Transverse colon (tissue), 4 donors: ENCODE results near the gene KRT80. TPM values are rescaled to one million over a fixed set of nuclear protein-coding genes. Genes with fewer than 3 reads are reported as not detected.

Source experiments
- DNase-seq: peaks from one replicate; pipeline ENCODE4 v3.0.0-alpha.2; 2019
- H3K27ac ChIP-seq, 4 donors: fragments of 200-600 bp; sonication (generic); 2 replicates each; pipeline ENCODE4 v1.5.1; 2016 to 2018; ENCODE audit warnings: inconsistent platforms in 4 of 4
- H3K27me3 ChIP-seq: fragments of 200-600 bp; sonication (generic); 2 replicates; pipeline ENCODE4 v1.5.1; 2017; ENCODE audit warnings: inconsistent platforms
- H3K36me3 ChIP-seq, 4 donors: fragments of 200-600 bp; sonication (generic); 2 replicates each; pipeline ENCODE4 v1.5.1; 2017 to 2019; ENCODE audit warnings: inconsistent platforms in 4 of 4
- H3K4me1 ChIP-seq, 4 donors: fragments of 200-600 bp; sonication (generic); 2 replicates each; pipeline ENCODE4 v1.5.1; 2017 to 2020; ENCODE audit warnings: inconsistent platforms in 4 of 4
- H3K4me3 ChIP-seq, 4 donors: fragments of 200-600 bp; sonication (generic); 1 replicate in 1 of 4; 2 replicates in 3 of 4; pipeline versions ENCODE4 v1.5.1 to v1.6.1; 2017 to 2019; ENCODE audit warnings: inconsistent platforms in 4 of 4
- H3K9me3 ChIP-seq, 2 donors: fragments of 200-600 bp; sonication (generic); 2 replicates each; pipeline ENCODE4 v1.5.1; 2017 to 2019; ENCODE audit warnings: inconsistent platforms in 2 of 2
- EP300 ChIP-seq: sonication (generic); formaldehyde crosslinking; IDR thresholded peaks from one replicate; pipeline ENCODE4 v1.6.1; 2017; ENCODE audit warnings: antibody characterized with exemption, low read depth
- POLR2A ChIP-seq: fragments of 450-650 bp; IDR thresholded peaks from one replicate; pipeline ENCODE4 v1.6.1; 2016; ENCODE audit warnings: antibody characterized with exemption, mild to moderate bottlenecking, moderate library complexity
- POLR2AphosphoS5 ChIP-seq, 3 donors: sonication (generic); formaldehyde crosslinking; IDR thresholded peaks; one replicate each; pipeline ENCODE4 v1.6.1; 2016; ENCODE audit warnings: antibody characterized with exemption in 3 of 3
- WGBS, 2 donors: methylation state at CpG; one replicate each; pipeline ENCODE4 v1.1.5; 2018; ENCODE audit warnings: low coverage in 1 of 2; 5-methylcytosine and 5-hydroxymethylcytosine counted together
- in situ Hi-C, 4 donors: fragments of 200-750 bp; cut with MboI; loops; one replicate each; pipeline versions ENCODE4 v1.15.0 to v1.15.1; 2017; ENCODE audit warnings: low sequenced_read_pairs in 3 of 4, low pct_ligation_motif_present in 1 of 4, low pct_unique_long_range_greater_than_20kb in 1 of 4
- intact Hi-C: fragments of 100-400 bp; cut with DNase I; formaldehyde crosslinking; loops from one replicate; pipeline ENCODE4 v1.15.1; 2023; ENCODE audit warnings: low total_unique reads
- total RNA-seq, 4 donors: library from RNA; depleted of rRNA; stranded (reverse); fragments of >200 nt; gene quantifications; one replicate each; pipeline ENCODE4 v1.1.0, GENCODE V29; 2016
- TF ChIP-seq, protein P1 (sequence below), 5 experiments: fragments of 200-600 bp in 3 of 5; fragments of 450-650 bp in 2 of 5; sonication (generic) in 3 of 5; IDR thresholded peaks; 1 replicate in 2 of 5; 2 replicates in 3 of 5; pipeline ENCODE4 v1.5.1; 2016 to 2017; ENCODE audit warnings: antibody characterized with exemption in 5 of 5, inconsistent platforms in 3 of 5, mild to moderate bottlenecking in 2 of 5, moderate library complexity in 1 of 5

Gene KRT80
- total RNA-seq, 4 donors from 2014 or later = 0.14 TPM; not detected in 3

DNA sequence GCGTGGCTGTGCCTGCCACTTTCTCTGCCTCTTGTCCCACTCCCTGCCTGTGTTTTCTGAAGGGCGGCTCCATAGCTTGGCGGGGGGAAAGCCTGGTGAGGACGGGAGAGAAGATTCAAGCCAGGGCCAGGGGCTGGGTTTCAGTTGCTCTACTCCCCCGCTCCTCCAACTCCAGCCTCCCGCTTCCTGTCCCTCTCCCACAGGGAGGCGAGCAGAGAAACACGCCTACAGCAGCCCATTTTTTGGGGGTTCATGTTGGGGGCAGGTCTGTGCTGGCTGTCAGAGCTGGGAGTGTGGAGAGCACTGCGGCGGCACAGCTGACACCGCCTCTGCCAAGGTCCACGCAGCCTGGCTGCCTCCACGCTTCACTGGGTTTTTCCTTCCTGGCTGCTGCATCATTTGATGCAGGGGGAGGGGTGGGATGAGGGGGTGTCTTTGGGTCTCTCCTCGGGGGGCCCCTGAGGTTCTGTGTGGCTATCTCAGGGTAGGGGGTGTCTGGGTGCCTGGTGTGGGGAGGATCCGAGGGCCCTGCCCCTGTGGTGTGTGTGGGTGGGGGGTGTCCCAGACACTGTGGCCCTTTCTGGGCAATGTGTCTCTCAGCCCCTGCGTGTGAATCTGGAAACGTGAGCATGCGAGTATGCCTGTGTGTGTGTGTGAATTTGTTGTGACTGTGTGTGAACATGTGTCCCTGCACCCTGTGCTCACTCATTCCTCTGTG, 10.7 kb upstream of the KRT80 start:
- TF ChIP-seq POLR2A (no peak), POLR2AphosphoS5 (IDR thresholded peaks at IDR 0.05) (no peak), EP300 (no peak)
- TF ChIP-seq, protein P1, sequence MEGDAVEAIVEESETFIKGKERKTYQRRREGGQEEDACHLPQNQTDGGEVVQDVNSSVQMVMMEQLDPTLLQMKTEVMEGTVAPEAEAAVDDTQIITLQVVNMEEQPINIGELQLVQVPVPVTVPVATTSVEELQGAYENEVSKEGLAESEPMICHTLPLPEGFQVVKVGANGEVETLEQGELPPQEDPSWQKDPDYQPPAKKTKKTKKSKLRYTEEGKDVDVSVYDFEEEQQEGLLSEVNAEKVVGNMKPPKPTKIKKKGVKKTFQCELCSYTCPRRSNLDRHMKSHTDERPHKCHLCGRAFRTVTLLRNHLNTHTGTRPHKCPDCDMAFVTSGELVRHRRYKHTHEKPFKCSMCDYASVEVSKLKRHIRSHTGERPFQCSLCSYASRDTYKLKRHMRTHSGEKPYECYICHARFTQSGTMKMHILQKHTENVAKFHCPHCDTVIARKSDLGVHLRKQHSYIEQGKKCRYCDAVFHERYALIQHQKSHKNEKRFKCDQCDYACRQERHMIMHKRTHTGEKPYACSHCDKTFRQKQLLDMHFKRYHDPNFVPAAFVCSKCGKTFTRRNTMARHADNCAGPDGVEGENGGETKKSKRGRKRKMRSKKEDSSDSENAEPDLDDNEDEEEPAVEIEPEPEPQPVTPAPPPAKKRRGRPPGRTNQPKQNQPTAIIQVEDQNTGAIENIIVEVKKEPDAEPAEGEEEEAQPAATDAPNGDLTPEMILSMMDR (IDR thresholded peaks at IDR 0.05) = no peak
- peaks cover 0 to 4% (median 0%) of the 10 kb centered on the region in 4 donors for H3K4me1 ChIP-seq
- no peak overlapping the region for H3K4me3 ChIP-seq
- no peak overlapping the region for H3K27ac ChIP-seq
- in situ Hi-C loops (no loop called here), intact Hi-C loops (no loop called here)
- no peaks in the 10 kb centered on the region for H3K9me3 ChIP-seq
- WGBS, 2 donors = 52% methylated on average over 18 of the region's 18 CpGs; no CpG with 5 or more reads in 1 of the 2 donors
- no peak for DNase-seq
- H3K27me3 ChIP-seq = no peaks in the 10 kb centered on the region
- no peaks in the 10 kb centered on the region for H3K36me3 ChIP-seq

- TF ChIP-seq EP300 (no peak), POLR2AphosphoS5 (IDR thresholded peaks at IDR 0.05) (no peak), POLR2A (no peak)
- TF ChIP-seq, protein P1 (IDR thresholded peaks at IDR 0.05) = no peak
- peaks cover 0 to 4% (median 0%) of the 10 kb centered on the region in 4 donors for H3K4me1 ChIP-seq
- no peak overlapping the region for H3K27ac ChIP-seq
- WGBS, 2 donors = 40% methylated on average over 3 of the region's 3 CpGs; no CpG with 5 or more reads in 1 of the 2 donors
- no peaks in the 10 kb centered on the region for H3K9me3 ChIP-seq
- no peaks in the 10 kb centered on the region for H3K36me3 ChIP-seq
- in situ Hi-C loops (no loop called here), intact Hi-C loops (no loop called here)
- H3K27me3 ChIP-seq = no peaks in the 10 kb centered on the region
- no peak for DNase-seq
- H3K4me3 ChIP-seq = no peak overlapping the region
Observed at GRCh38 chr12:52201451-52201839, 9.6 kb upstream of the KRT80 start.

- intact Hi-C loops = no loop called here
- no peak for TF ChIP-seq POLR2AphosphoS5 (IDR thresholded peaks at IDR 0.05)
- TF ChIP-seq, protein P1 (IDR thresholded peaks at IDR 0.05) = no peak
- no peak for TF ChIP-seq POLR2A
- in situ Hi-C loops = no loop called here
- Histone ChIP-seq H3K9me3 (no peaks in the 10 kb centered on the region), H3K27ac (no peak overlapping the region), H3K4me3 (no peak overlapping the region), H3K36me3 (no peaks in the 10 kb centered on the region), H3K27me3 (no peaks in the 10 kb centered on the region), H3K4me1 (peaks cover 0 to 4% (median 0%) of the 10 kb centered on the region in 4 donors)
- 86% methylated on average over 15 of the region's 15 CpGs; no CpG with 5 or more reads in 1 of the 2 donors for WGBS, 2 donors
- no peak for DNase-seq
Observed at GRCh38 chr12:52200781-52201450, 9.1 kb upstream of the KRT80 start.

- H3K27ac ChIP-seq = no peak overlapping the region
- WGBS, 2 donors = 87% methylated on average over 13 of the region's 13 CpGs; no CpG with 5 or more reads in 1 of the 2 donors
- H3K4me1 ChIP-seq = peaks cover 0 to 4% (median 0%) of the 10 kb centered on the region in 4 donors
- no peak overlapping the region for H3K4me3 ChIP-seq
- H3K36me3 ChIP-seq = no peaks in the 10 kb centered on the region
- in situ Hi-C loops = no loop called here
- H3K9me3 ChIP-seq = no peaks in the 10 kb centered on the region
- no peak for TF ChIP-seq EP300
- H3K27me3 ChIP-seq = no peaks in the 10 kb centered on the region
- no peak for DNase-seq
- intact Hi-C loops = no loop called here
Observed at GRCh38 chr12:52200086-52200780, 8.4 kb upstream of the KRT80 start.
